HepG2 (cell line): ENCODE results near the gene GTF3A. TPM values are rescaled to one million over a fixed set of nuclear protein-coding genes. Genes with fewer than 3 reads are reported as not detected.

Experiments
- ATAC-seq: fragments of 200-7000 bp; cut with Tn5 transposase; 3 replicates; pipeline ENCODE4 v1.9.1; 2020; ENCODE audit warnings: mild to moderate bottlenecking, moderate library complexity
- BruUV-seq: library from RNA; stranded (reverse); fragments of 400-500 nt; replicated peaks from 2 replicates; lab custom pipeline; 2021; lab: Mats Ljungman, UMichigan
- CTCF ChIA-PET: fragments of 300-600 bp; formaldehyde crosslinking; extraction: SDS; loops from one replicate; lab custom pipeline; 2021; ENCODE audit warnings: low total read pairs, inconsistent platforms, low intra/inter-chr PET ratio; lab: Yijun Ruan, JAX
- POLR2A ChIA-PET: fragments of 350-600 bp; sonication (Branson Sonifier 250); formaldehyde crosslinking; loops from one replicate; lab custom pipeline; 2020; ENCODE audit warnings: antibody characterized with exemption, inconsistent platforms; lab: Yijun Ruan, JAX
- DNase-seq: peaks from one replicate; pipeline ENCODE4 v3.0.0-alpha.2; 2015; ENCODE audit warnings: low spot score
- FAIRE-seq: peaks from 3 replicates; lab custom pipeline; 2011; peaks lifted over from hg19 to GRCh38; lab: Jason Lieb, UNC
- H2AFZ ChIP-seq: one replicate; pipeline ENCODE4 v1.6.1; 2011; ENCODE audit warnings: low read length, inconsistent platforms
- H3K27ac ChIP-seq: fragments of 300-600 bp; 3 replicates; pipeline ENCODE4 v1.8.0; 2011; ENCODE audit warnings: mixed run types, mild to moderate bottlenecking, mixed read lengths, low read length, inconsistent platforms; ENCODE audit not compliant: insufficient read depth; ENCODE audit errors: extremely low read length
- H3K27me3 ChIP-seq, 2 experiments: fragments of 200-600 bp in 1 of 2; 2 replicates in 1 of 2; 3 replicates in 1 of 2; pipeline versions ENCODE4 v1.6.0 to v1.8.0; 2011; ENCODE audit warnings: low read length in 2 of 2, mild to moderate bottlenecking in 2 of 2, moderate library complexity in 2 of 2, inconsistent platforms in 1 of 2; ENCODE audit not compliant: insufficient read depth in 2 of 2, control insufficient read depth in 1 of 2
- H3K36me3 ChIP-seq, 2 experiments: fragments of 200-600 bp in 1 of 2; replicated peaks in 1 of 2; 2 replicates in 1 of 2; 3 replicates in 1 of 2; pipeline versions ENCODE4 v1.5.1 to v1.8.0; 2011; ENCODE audit warnings: low read length in 2 of 2, inconsistent platforms in 1 of 2; ENCODE audit not compliant: insufficient read depth in 2 of 2, control insufficient read depth in 1 of 2
- H3K4me1 ChIP-seq: 2 replicates; pipeline ENCODE4 v1.5.1; 2012; ENCODE audit warnings: low read length, inconsistent platforms; ENCODE audit not compliant: insufficient read depth
- H3K4me2 ChIP-seq: 2 replicates; pipeline ENCODE4 v1.6.0; 2011; ENCODE audit warnings: low read depth, low read length, inconsistent platforms
- H3K4me3 ChIP-seq, 3 experiments: fragments of 200-600 bp in 1 of 3; sonication (generic), shearing (Covaris generic) in 1 of 3; replicated peaks in 1 of 3; 2 replicates each; pipeline ENCODE4 v1.5.1; 2011 to 2016; ENCODE audit warnings: low read length in 3 of 3, inconsistent platforms in 2 of 3, low read depth in 2 of 3, mild to moderate bottlenecking in 2 of 3, control low read depth in 1 of 3, mixed read lengths in 1 of 3; ENCODE audit not compliant: insufficient read depth in 1 of 3
- H3K79me2 ChIP-seq: one replicate; pipeline ENCODE4 v1.6.1; 2011; ENCODE audit warnings: low read length, inconsistent platforms; ENCODE audit not compliant: insufficient read depth
- H3K9ac ChIP-seq: 2 replicates; pipeline ENCODE4 v1.6.0; 2011; ENCODE audit warnings: mild to moderate bottlenecking, low read depth, low read length, inconsistent platforms; ENCODE audit not compliant: insufficient read depth
- H3K9me3 ChIP-seq: 2 replicates; pipeline ENCODE4 v1.5.1; 2012; ENCODE audit warnings: mild to moderate bottlenecking, low read length
- H4K20me1 ChIP-seq: 2 replicates; pipeline ENCODE4 v1.6.0; 2011; ENCODE audit warnings: inconsistent platforms, mild to moderate bottlenecking, low read length, moderate library complexity; ENCODE audit not compliant: insufficient read depth
- CTCF ChIP-seq: sonication (generic); formaldehyde crosslinking; IDR thresholded peaks from 2 replicates; pipeline ENCODE4 v1.5.0; 2020; ENCODE audit warnings: mild to moderate bottlenecking, missing genetic modification reagents, moderate library complexity
- GPN1 ChIP-seq: sonication (generic); formaldehyde crosslinking; IDR thresholded peaks from 2 replicates; pipeline ENCODE4 v1.5.1; 2020; ENCODE audit warnings: missing genetic modification reagents, borderline replicate concordance
- HNF4G ChIP-seq, 2 experiments: sonication (generic) in 1 of 2; formaldehyde crosslinking in 1 of 2; IDR thresholded peaks; 2 replicates each; pipeline versions ENCODE4 v1.4.0 to v1.6.1; 2011 to 2020; ENCODE audit warnings: borderline replicate concordance in 2 of 2, low read depth in 2 of 2, mild to moderate bottlenecking in 2 of 2, low read length in 1 of 2, missing genetic modification reagents in 1 of 2, moderate library complexity in 1 of 2
- NFRKB ChIP-seq: fragments of 450-650 bp; IDR thresholded peaks from 2 replicates; pipeline ENCODE4 v1.6.1; 2017
- SMC3 ChIP-seq: IDR thresholded peaks from 2 replicates; pipeline ENCODE4 v1.6.1; 2011; ENCODE audit warnings: low read length, improper control_type of control experiment
- STAG1 ChIP-seq: sonication (generic); formaldehyde crosslinking; IDR thresholded peaks from 2 replicates; pipeline ENCODE4 v1.4.0; 2020; ENCODE audit warnings: missing genetic modification reagents
- ZNF12 ChIP-seq: sonication (generic); formaldehyde crosslinking; IDR thresholded peaks from 2 replicates; pipeline ENCODE4 v1.5.0; 2020; ENCODE audit warnings: missing genetic modification reagents
- ZNF574 ChIP-seq: sonication (generic); formaldehyde crosslinking; IDR thresholded peaks from 2 replicates; pipeline ENCODE4 v1.4.0; 2020; ENCODE audit warnings: missing genetic modification reagents
- ZNF589 ChIP-seq: sonication (generic); formaldehyde crosslinking; conservative IDR thresholded peaks from 2 replicates; pipeline ENCODE4 v1.8.0; 2022; ENCODE audit warnings: mild to moderate bottlenecking, moderate library complexity, missing genetic modification reagents
- WGBS: methylation state at CpG from one replicate; pipeline ENCODE4 v1.1.6; 2017; ENCODE audit warnings: low lambda C conversion rate; 5-methylcytosine and 5-hydroxymethylcytosine counted together
- in situ Hi-C: cut with HindIII; loops from 2 replicates; pipeline ENCODE4 v1.10.0; 2017; ENCODE audit warnings: low pct_unique_long_range_greater_than_20kb; ENCODE audit not compliant: extremely low pct_ligation_motif_present
- intact Hi-C: fragments of 100-400 bp; cut with micrococcal nuclease; formaldehyde crosslinking; loops from one replicate; pipeline ENCODE4 v1.10.0; 2022; ENCODE audit not compliant: unreplicated experiment
- polyA plus RNA-seq, 8 experiments: library from polyadenylated mRNA; depleted of rRNA in 3 of 8; stranded (reverse) in 7 of 8; unstranded in 1 of 8; fragments of >200 nt; fragmentation: Illumina TruSeq in 4 of 8; extraction: Trizol in 4 of 8; gene quantifications; 2 replicates each; pipeline versions ENCODE4 v1.2.1 to v1.2.3, GENCODE V29; 2011 to 2016; ENCODE audit warnings: low read depth in 4 of 8, missing spikeins in 1 of 8, mixed read lengths in 1 of 8; ENCODE audit not compliant: insufficient read depth in 1 of 8
- total RNA-seq, 5 experiments: library from RNA; depleted of rRNA; stranded (reverse); fragments of >200 nt; fragmentation: Illumina TruSeq; extraction: Trizol; gene quantifications; 2 replicates each; pipeline ENCODE4 v1.2.3, GENCODE V29; 2016; ENCODE audit warnings: low read depth in 1 of 5
- TF ChIP-seq, protein P1 (sequence below): sonication (generic); formaldehyde crosslinking; IDR thresholded peaks from 2 replicates; pipeline ENCODE4 v1.8.1; 2023; ENCODE audit warnings: mild to moderate bottlenecking, moderate library complexity, missing genetic modification reagents
- TF ChIP-seq, protein P2 (sequence below): sonication (generic); formaldehyde crosslinking; conservative IDR thresholded peaks from 2 replicates; pipeline ENCODE4 v1.8.0; 2022; ENCODE audit warnings: mild to moderate bottlenecking, moderate library complexity, missing genetic modification reagents

GTF3A gene
- total and polyA plus RNA-seq, 2 of the 13 experiments (the other 11 are each of a cell fraction or from before 2014, with no cell fraction given) = 42.1 to 176 TPM

DNA sequence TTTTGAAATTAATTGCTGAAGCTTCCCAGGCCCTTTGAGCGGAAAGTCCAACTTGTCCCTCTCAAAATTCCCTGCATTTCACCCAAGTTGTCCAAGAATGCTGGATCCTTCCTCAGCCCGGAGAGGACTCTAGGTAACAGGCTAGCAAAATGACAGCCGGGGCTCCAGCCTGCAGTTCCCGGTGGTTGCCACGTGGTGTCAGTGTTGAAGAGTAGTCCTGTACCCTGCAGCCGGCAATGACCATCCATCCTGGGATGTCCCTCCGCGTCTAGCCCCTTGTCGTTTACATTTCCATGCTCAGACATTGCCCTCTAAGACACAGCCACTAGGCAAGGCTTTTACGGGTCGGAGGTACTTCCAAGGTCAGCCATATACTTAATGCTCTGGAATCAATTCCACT, 57.3 kb downstream of the GTF3A start (continued):
- TF ChIP-seq ZNF574 (CRISPR knock-in tag) = 0 out of 2 replicates have a peak, but pooled peaks have one; percentile 18
- TF ChIP-seq ZNF12 (CRISPR knock-in tag) = no peak
- TF ChIP-seq CTCF (CRISPR knock-in tag) = peak; percentile 79
- TF ChIP-seq GPN1 (CRISPR knock-in tag) = no peak
- TF ChIP-seq NFRKB = no peak
- peak; percentile 77 for TF ChIP-seq STAG1 (CRISPR knock-in tag)
- TF ChIP-seq SMC3 = peak; percentile 50; the same call in 1 of the 2 replicates

DNA sequence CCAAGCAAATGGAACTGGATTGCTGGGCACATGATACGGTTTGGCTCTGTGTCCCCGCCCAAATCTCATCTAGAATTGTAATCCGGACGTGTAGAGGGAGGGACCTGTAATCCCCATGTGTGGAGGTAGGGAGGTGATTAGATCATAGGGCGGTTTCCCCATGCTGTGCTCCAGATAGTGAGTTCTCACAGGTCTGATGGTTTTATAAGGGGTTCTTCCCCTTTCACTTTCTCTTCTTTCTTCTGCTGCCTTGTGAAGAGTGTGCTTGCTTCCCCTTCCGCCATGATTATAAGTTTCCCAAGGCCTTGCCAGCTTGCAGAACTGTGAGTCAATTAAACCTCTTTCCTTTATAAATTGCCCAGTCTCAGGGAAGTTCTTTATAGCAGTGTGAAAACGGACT, 58.6 kb downstream of the GTF3A start:
- no peak for FAIRE-seq
- in situ Hi-C loops = loop anchor here (25.0 kb wide), 1 partner anchor 504 kb away; the partner anchor contains the start of gene URAD
- no peak for DNase-seq
- Histone ChIP-seq H2AFZ (no peak overlapping the region), H3K4me2 (no peak overlapping the region; the same call in 1 of the 2 replicates), H3K27me3 (no peaks in the 10 kb centered on the region), H3K4me3 (no peak overlapping the region), H3K9me3 (peaks cover 7% of the 10 kb centered on the region; the same call in 1 of the 2 replicates), H3K36me3 (no peaks in the 10 kb centered on the region), H3K4me1 (peaks cover 2% of the 10 kb centered on the region), H3K9ac (no peak overlapping the region), H3K27ac (no peak overlapping the region), H4K20me1 (no peaks in the 10 kb centered on the region), H3K79me2 (no peaks in the 10 kb centered on the region)
- BruUV-seq = no TSS peak
- no peak for ATAC-seq
- intact Hi-C loops = loop anchor here (5.0 kb wide), 1 partner anchor 344 kb away; no protein-coding TSS in a partner anchor
- WGBS = 49% methylated on average over 7 of the region's 7 CpGs
- CTCF ChIA-PET = interaction anchor here (3.0 kb wide), 1 partner anchor 344 kb away, joined by 13 read pairs; no protein-coding TSS in a partner anchor
- POLR2A ChIA-PET = no interaction called here
- TF ChIP-seq ZNF589 (CRISPR knock-in tag) = no peak
- TF ChIP-seq, protein P1, sequence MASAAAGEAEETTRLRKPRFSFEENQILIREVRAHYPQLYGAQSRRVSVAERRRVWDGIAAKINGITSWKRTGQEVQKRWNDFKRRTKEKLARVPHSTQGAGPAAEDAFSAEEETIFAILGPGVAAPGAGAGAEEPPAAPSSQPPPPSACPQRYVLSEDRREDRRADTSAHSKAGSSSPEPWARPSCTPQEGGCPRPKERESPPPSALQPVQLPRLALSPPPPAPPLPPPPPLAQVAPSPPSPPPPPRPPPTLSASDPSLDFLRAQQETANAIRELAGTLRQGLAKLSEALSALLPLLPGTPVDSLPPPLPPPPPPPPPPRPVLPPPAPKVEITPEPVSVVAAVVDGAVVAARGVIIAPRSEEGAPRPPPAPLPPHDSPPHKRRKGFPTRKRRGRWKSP (CRISPR knock-in tag) = no peak
- no peak for TF ChIP-seq ZNF574 (CRISPR knock-in tag)
- no peak for TF ChIP-seq HNF4G (IDR thresholded peaks at IDR 0.05; ENCODE audit: borderline replicate concordance, low read depth, low read length)
- TF ChIP-seq HNF4G (CRISPR knock-in tag; IDR thresholded peaks at IDR 0.05; ENCODE audit: borderline replicate concordance, low read depth) = no peak
- TF ChIP-seq, protein P2, sequence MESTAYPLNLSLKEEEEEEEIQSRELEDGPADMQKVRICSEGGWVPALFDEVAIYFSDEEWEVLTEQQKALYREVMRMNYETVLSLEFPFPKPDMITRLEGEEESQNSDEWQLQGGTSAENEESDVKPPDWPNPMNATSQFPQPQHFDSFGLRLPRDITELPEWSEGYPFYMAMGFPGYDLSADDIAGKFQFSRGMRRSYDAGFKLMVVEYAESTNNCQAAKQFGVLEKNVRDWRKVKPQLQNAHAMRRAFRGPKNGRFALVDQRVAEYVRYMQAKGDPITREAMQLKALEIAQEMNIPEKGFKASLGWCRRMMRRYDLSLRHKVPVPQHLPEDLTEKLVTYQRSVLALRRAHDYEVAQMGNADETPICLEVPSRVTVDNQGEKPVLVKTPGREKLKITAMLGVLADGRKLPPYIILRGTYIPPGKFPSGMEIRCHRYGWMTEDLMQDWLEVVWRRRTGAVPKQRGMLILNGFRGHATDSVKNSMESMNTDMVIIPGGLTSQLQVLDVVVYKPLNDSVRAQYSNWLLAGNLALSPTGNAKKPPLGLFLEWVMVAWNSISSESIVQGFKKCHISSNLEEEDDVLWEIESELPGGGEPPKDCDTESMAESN (CRISPR knock-in tag) = no peak
